Measurements from ENCODE around the gene ANKRD52.

The ANKRD52 gene

DNA sequence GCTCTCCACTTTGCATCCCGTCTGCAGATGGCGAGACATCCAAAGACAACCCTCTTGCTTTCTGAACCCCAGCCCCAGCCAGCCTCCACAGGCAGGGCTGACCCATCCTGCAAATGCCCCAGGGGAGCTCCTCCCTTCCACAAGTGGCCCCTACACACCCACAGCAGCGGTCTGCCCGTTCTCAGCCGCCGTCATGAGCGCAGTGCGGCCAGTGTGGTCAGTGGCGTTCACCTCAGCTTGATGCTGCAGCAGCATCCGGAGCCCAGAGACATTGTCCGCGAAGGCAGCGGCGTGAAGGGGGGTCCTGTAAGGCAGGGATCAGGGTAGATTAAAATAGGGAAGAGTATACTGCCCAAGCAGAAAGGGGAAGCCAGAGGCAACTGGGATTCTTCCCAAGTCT is 13.7 kb downstream of the ANKRD52 start:
- TF ChIP-seq, protein P1, sequence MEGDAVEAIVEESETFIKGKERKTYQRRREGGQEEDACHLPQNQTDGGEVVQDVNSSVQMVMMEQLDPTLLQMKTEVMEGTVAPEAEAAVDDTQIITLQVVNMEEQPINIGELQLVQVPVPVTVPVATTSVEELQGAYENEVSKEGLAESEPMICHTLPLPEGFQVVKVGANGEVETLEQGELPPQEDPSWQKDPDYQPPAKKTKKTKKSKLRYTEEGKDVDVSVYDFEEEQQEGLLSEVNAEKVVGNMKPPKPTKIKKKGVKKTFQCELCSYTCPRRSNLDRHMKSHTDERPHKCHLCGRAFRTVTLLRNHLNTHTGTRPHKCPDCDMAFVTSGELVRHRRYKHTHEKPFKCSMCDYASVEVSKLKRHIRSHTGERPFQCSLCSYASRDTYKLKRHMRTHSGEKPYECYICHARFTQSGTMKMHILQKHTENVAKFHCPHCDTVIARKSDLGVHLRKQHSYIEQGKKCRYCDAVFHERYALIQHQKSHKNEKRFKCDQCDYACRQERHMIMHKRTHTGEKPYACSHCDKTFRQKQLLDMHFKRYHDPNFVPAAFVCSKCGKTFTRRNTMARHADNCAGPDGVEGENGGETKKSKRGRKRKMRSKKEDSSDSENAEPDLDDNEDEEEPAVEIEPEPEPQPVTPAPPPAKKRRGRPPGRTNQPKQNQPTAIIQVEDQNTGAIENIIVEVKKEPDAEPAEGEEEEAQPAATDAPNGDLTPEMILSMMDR (IDR thresholded peaks at IDR 0.05; ENCODE audit: extremely low read depth, missing control alignments), result no peak
- no peak for DNase-seq (ENCODE audit: low spot score)

DNA sequence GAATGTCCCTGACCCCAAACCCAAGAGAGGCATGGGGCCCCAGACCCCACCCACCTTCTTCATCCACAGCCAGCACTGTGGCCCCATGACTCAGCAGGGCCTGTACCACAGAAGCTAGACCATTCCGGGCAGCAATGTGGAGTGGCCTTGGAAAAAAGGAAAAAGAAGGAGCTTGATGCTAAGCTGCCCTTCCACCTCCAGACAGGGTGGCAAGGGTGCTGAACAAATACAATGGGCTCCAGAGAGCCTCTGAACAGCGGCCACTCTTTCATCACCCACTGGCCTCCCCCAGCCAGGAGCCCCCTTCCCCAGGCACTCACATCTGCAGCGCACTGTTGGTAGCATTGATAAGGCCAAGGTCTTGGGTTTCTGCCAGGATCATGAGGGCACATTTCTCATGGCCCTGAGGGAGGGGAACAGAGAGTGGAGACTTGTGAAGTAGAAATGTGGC is 14.4 kb downstream of the ANKRD52 start:
- no peak for DNase-seq (ENCODE audit: low spot score)
- TF ChIP-seq, protein P1 (IDR thresholded peaks at IDR 0.05; ENCODE audit: extremely low read depth, missing control alignments), result no peak

DNA sequence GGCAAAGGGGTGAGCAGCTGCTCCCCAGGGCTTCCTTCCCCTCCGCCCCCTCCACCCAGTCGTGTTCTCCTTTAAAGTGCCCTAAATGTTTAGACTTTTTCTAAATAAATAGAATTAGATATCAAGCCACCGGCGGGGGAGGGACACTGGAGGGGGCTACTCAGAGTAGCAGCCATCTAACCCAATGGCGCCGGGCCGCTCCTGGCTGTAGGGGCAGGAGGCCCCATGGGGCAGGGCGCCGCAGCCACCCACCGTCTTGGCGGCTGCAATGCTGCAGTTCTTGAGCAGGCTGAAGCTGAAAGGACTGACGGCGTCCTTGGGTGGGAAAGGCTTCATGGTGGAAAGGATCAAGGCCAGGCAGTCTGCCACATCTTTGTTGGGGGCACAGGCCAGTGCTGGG is 15.2 kb downstream of the ANKRD52 start:
- TF ChIP-seq, protein P1 (IDR thresholded peaks at IDR 0.05; ENCODE audit: extremely low read depth, missing control alignments), result no peak
- no peak for DNase-seq (ENCODE audit: low spot score)

DNA sequence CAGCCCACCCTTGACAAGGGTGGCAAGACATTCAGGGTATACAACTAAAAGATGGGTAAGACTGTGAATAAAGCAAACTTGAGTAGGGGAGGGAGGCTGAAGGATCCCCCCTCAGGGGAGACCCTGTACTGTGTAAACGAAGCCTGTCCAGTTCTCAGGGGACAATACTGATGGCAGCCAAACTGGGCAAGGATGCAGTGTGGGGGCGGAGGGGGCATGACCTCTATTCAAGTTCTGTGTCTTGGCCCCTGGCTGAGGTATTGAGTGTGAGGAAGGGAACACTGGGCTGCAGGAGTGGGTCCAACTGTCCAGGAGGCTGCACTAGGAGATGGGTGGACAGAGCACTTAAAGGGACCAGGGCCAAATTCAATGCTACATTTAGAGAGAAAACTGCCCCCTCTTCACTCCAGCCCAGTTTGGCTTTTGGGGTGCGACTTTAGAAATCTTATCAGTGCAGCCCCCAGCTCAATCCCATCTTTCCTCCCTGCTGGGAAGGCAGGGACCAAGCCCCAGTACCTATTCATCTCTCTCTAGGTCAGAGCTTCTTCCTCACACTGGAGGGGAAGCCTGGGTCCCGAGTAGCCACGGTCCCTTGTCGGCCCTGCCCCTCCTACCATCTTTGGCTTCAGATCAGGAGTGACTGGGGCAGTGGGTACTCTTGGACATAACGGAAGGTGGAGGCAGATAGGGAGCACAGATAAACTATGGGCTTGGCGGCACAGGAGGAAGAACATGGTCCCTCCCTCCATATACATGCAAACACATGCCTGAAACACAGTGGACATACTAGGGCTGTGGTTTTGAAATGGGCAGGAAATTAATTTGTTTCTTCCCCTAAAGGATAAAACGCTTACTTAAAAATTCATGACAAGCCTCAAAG is 16.5 kb downstream of the ANKRD52 start:
- DNase-seq (ENCODE audit: low spot score), result no peak
- TF ChIP-seq, protein P1 (IDR thresholded peaks at IDR 0.05; ENCODE audit: extremely low read depth, missing control alignments), result no peak

DNA sequence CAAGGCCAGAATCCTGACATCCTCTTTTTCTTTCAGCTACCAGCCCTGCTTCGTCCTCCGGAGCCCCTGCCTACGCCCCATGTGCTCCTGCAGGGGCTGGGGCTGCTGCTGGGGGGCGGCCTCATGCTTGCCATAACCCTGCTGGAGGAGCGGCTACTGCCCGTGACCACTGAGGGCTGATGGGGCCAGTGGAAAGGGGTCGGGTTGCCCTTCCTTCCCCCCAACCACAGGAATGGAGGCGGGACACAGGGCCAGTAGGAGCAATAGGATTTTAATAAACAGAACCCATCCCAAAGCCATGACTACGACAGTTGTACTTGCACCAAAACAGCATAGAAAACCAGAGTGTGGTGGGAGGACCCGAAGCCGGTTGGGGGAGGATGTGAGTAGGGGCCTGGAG is 20.6 kb downstream of the ANKRD52 start:
- no peak for DNase-seq (ENCODE audit: low spot score)
- TF ChIP-seq, protein P1 (IDR thresholded peaks at IDR 0.05; ENCODE audit: extremely low read depth, missing control alignments), result no peak

DNA sequence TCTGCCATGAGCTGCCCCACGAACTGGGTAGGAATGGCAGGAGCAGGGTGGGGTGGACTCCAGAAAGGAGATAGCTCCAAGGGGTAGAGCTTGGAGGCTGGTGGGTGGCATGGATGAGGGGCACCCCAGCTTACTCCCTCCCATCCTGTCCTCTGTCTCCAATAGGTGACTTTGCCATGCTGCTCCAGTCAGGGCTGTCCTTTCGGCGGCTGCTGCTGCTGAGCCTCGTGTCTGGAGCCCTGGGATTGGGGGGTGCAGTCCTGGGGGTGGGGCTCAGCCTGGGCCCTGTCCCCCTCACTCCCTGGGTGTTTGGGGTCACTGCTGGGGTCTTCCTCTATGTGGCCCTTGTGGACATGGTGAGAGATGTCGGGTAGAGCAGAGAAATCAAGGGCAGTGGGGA is 21.2 kb downstream of the ANKRD52 start:
- TF ChIP-seq, protein P1 (IDR thresholded peaks at IDR 0.05; ENCODE audit: extremely low read depth, missing control alignments), result no peak
- no peak for DNase-seq (ENCODE audit: low spot score)

DNA sequence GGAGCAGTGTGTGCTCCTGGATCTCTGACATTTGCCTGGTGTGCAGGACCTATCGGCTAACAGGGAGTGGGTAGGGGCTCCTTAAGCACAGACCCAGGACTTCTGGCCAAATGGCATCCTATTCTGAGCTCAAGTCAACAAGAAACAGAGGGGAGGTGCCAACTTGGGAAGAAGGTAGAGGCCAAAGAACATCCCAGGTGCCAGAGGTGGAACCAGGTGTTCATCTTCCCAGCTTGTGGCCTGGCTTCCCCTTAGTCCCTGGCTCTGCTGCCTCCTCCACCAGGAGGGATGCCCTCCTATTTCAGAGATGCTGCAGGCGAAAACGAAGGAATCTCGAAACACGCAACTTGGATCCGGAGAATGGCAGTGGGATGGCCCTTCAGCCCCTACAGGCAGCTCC is 22.1 kb downstream of the ANKRD52 start:
- TF ChIP-seq, protein P1 (IDR thresholded peaks at IDR 0.05; ENCODE audit: extremely low read depth, missing control alignments), result no peak
- no peak for DNase-seq (ENCODE audit: low spot score)
